GM10248 (cell line): ENCODE measurements around the gene H6PD.

ENCODE experiments used
- CTCF ChIA-PET: fragments of 300-600 bp; sonication (Branson Sonifier 250); formaldehyde crosslinking; extraction: SDS; loops from one replicate; lab custom pipeline; 2021; ENCODE audit warnings: antibody characterized with exemption; lab: Yijun Ruan, JAX
- POLR2A ChIA-PET: fragments of 350-650 bp; sonication (Branson Sonifier 250); formaldehyde crosslinking; extraction: SDS; loops from one replicate; lab custom pipeline; 2020; ENCODE audit warnings: antibody characterized with exemption; lab: Yijun Ruan, JAX
- DNase-seq: peaks from one replicate; pipeline ENCODE4 v3.0.0; 2012; ENCODE audit errors: extremely low spot score
- CTCF ChIP-seq: IDR thresholded peaks from 2 replicates; pipeline ENCODE4 v1.5.1; 2012; ENCODE audit warnings: mild to moderate bottlenecking, low read depth; ENCODE audit errors: extremely low read depth, missing control alignments, control extremely low read depth

The H6PD gene

DNA sequence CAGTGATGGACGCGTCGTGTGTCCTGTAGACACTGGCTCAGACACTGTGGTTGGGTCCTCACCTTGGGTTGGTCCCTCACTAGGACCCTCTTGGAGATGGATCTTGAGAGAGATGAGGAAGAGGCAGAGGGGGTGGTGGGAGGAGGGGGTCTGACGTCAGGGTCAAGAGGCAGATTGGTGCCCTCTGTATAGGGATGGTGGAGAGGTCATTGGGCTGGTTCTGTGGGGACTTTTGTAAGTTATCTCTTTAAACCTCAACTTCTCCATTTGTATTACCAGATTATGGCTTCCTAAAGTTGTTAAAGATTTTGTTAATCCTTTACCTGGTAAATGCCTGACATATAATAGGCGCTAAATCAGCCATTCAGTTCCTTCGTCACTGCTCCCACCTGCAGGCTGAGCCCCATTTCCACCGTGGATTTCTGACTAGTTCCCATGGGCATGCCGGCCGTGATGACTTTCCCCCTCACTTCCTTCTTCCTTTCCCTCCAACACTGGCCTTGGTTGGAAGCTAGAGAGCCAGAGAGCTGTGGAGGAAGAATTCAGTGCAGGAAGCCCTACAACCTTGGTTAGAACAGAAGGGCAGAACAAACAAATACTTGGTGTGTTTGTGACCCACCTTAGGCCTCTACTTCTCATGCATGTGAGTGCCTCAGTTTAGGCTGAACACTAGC is 8.6 kb downstream of the H6PD start:
- ChIA-PET POLR2A (no interaction called here), CTCF (interaction anchor here (1.0 to 3.1 kb wide), 6 partner anchors 9 to 213 kb away, joined by 3 to 11 read pairs (median 3); partner anchors contain the start of gene H6PD)
- TF ChIP-seq CTCF: no peak
- DNase-seq: no peak

GRCh38 chr1:9244501-9245229 is 10.1 kb downstream of the H6PD start:
- POLR2A ChIA-PET: no interaction called here
- DNase-seq: no peak
- no peak for TF ChIP-seq CTCF
- CTCF ChIA-PET: interaction anchor here (1.0 to 3.1 kb wide), 11 partner anchors 10 to 211 kb away, joined by 3 to 11 read pairs (median 3); partner anchors contain the start of gene H6PD

DNA sequence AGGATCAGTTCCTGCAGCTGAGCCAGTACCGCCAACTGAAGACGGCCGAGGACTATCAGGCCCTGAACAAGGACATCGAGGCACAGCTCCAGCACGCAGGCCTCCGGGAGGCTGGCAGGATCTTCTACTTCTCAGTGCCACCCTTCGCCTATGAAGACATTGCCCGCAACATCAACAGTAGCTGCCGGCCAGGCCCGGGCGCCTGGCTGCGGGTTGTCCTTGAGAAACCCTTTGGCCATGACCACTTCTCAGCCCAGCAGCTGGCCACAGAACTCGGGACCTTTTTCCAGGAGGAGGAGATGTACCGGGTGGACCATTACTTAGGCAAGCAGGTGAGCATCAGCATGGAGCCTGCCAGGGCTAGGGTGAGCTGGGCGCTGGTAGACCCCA is 10.7 kb downstream of the H6PD start:
- TF ChIP-seq CTCF: no peak
- no peak for DNase-seq
- CTCF ChIA-PET: interaction anchor here (1.0 to 3.1 kb wide), 5 partner anchors 11 to 210 kb away, joined by 3 to 11 read pairs (median 3); partner anchors contain the start of gene H6PD
- POLR2A ChIA-PET: no interaction called here

DNA sequence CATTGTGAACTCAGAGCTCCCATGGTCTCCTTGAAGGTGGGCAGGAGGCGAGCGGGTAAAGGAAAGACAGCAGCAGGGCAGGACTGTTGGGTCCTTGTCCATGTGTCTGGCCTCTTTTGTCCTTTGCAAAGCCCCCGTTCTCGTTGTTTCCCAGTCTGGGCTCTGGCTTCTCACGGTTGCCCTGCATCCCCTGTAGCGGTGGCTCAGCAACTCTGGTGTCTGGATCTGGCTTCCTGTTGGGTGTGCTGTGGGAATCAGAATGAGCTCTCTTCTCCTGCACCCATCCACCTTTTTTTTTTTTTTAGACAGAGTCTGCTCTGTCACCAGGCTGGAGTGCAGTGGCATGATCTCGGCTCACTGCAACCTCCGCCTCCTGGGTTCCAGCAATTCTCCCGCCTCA is 11.1 kb downstream of the H6PD start:
- TF ChIP-seq CTCF: no peak
- no peak for DNase-seq
- POLR2A ChIA-PET: no interaction called here
- CTCF ChIA-PET: interaction anchor here (1.0 to 3.1 kb wide), 5 partner anchors 11 to 210 kb away, joined by 3 to 11 read pairs (median 3); partner anchors contain the start of gene H6PD

- ChIA-PET POLR2A (no interaction called here), CTCF (interaction anchor here (1.5 to 3.1 kb wide), 3 partner anchors 12 to 46 kb away, joined by 3 to 11 read pairs (median 5); partner anchors contain the start of gene H6PD)
- DNase-seq: no peak
- no peak for TF ChIP-seq CTCF
Measured at GRCh38 chr1:9246215-9246614, 11.6 kb downstream of the H6PD start.
